H1 (cell line): ENCODE measurements around the gene TSPAN5.

Experiments used
- ATF2 ChIP-seq: IDR thresholded peaks from 2 replicates; pipeline ENCODE4 v1.6.1; 2012; ENCODE audit warnings: low read length, inconsistent platforms
- CTCF ChIP-seq, 3 experiments: IDR thresholded peaks; 1 replicate in 2 of 3; 2 replicates in 1 of 3; pipeline versions ENCODE4 v1.5.1 to v1.6.1; 2011; ENCODE audit warnings: low read length in 3 of 3, mild to moderate bottlenecking in 3 of 3, inconsistent platforms in 2 of 3, low read depth in 1 of 3, moderate library complexity in 1 of 3; ENCODE audit not compliant: insufficient read depth in 1 of 3; ENCODE audit errors: control extremely low read depth in 1 of 3
- HDAC6 ChIP-seq: IDR thresholded peaks from one replicate; pipeline ENCODE4 v1.7.1; 2012; ENCODE audit warnings: low read depth, mild to moderate bottlenecking, inconsistent platforms, low read length, moderate library complexity
- JUND ChIP-seq: IDR thresholded peaks from 2 replicates; pipeline ENCODE4 v1.6.1; 2011; ENCODE audit warnings: mild to moderate bottlenecking, improper control_type of control experiment, low read length
- MAFK ChIP-seq: IDR thresholded peaks from 2 replicates; pipeline ENCODE4 v1.6.1; 2012; ENCODE audit warnings: low read depth, mild to moderate bottlenecking, improper control_type of control experiment, low read length
- POLR2A ChIP-seq, 2 experiments: IDR thresholded peaks; 1 replicate in 1 of 2; 2 replicates in 1 of 2; pipeline ENCODE4 v1.6.1; 2011; ENCODE audit warnings: low read depth in 2 of 2, low read length in 2 of 2, mild to moderate bottlenecking in 2 of 2; ENCODE audit errors: control extremely low read depth in 1 of 2
- RFX5 ChIP-seq: IDR thresholded peaks from 2 replicates; pipeline ENCODE4 v1.6.1; 2011; ENCODE audit warnings: low read depth, low read length, improper control_type of control experiment, borderline replicate concordance
- SP1 ChIP-seq: IDR thresholded peaks from 2 replicates; pipeline ENCODE4 v1.6.1; 2011; ENCODE audit warnings: low read depth, low read length
- SRF ChIP-seq: IDR thresholded peaks from 2 replicates; pipeline ENCODE4 v1.6.1; 2011; ENCODE audit warnings: mild to moderate bottlenecking, low read depth, low read length, moderate library complexity

GRCh38 chr4:98508829-98509598, 149.4 kb downstream of the TSPAN5 start:
- TF ChIP-seq CTCF (IDR thresholded peaks at IDR 0.05; ENCODE audit: control extremely low read depth in 1 of 3, insufficient read depth in 1 of 3, low read depth in 1 of 3, low read length in 3 of 3) (no peak), RFX5 (no peak), MAFK (no peak), SP1 (no peak), SRF (no peak), JUND (no peak), HDAC6 (no peak), POLR2A (IDR thresholded peaks at IDR 0.05; ENCODE audit: control extremely low read depth in 1 of 2, low read depth in 2 of 2, low read length in 2 of 2) (no peak), ATF2 (no peak)
